Keratinocyte (primary cell): ENCODE data around the gene CASTOR2. TPM values are rescaled to one million over a fixed set of nuclear protein-coding genes. Genes with fewer than 3 reads are reported as not detected.

ENCODE experiments used
- polyA plus RNA-seq, 5 experiments: library from polyadenylated mRNA; depleted of rRNA in 3 of 5; stranded (reverse) in 3 of 5; stranded (forward) in 1 of 5; unstranded in 1 of 5; fragments of >200 nt; gene quantifications; 1 replicate in 1 of 5; 2 replicates in 3 of 5; 3 replicates in 1 of 5; pipeline versions ENCODE4 v1.2.1 to v1.2.3, GENCODE V29; 2011 to 2012; ENCODE audit warnings: missing spikeins in 2 of 5, low read depth in 1 of 5, low replicate concordance in 1 of 5

Gene CASTOR2
- polyA plus RNA-seq, 1 donor (not counting 4 experiments of a cell fraction or from before 2014, with no cell fraction given) = 0.75 TPM

Other genes with a start within 250 kb of the CASTOR2 start
- 0.05 to 0.40 TPM (median 0.09 TPM) in 3 replicates for gene NCF1, start 190.7 kb upstream of the CASTOR2 start, polyA plus RNA-seq
- 4.1 to 8.2 TPM (median 4.5 TPM) in 3 replicates for gene GTF2IRD2, start 113.1 kb upstream of the CASTOR2 start, polyA plus RNA-seq
- gene RCC1L, start 109.1 kb downstream of the CASTOR2 start, polyA plus RNA-seq = 25.3 to 37.6 TPM (median 30.8 TPM) in 3 replicates
- gene GTF2IRD2B, start 127.9 kb downstream of the CASTOR2 start, polyA plus RNA-seq = 8.1 to 8.6 TPM (median 8.4 TPM) in 3 replicates